NCI-H1694 treated with DMSO at 0.1 percent for 48 hours (cell line): ENCODE data around the gene ZNF19.

Source experiments
- DNase-seq: peaks from one replicate; lab custom pipeline; 2025; lab: John Stamatoyannopoulos, UW

ZNF19 gene

GRCh38 chr16:71441348-71442050, 47.6 kb downstream of the ZNF19 start:
- DNase-seq: no peak

GRCh38 chr16:71440669-71441347, 48.3 kb downstream of the ZNF19 start:
- DNase-seq: no peak

- no peak for DNase-seq
Observed at GRCh38 chr16:71439523-71439922, 49.6 kb downstream of the ZNF19 start.

- DNase-seq: no peak
Observed at GRCh38 chr16:71436473-71436872, 52.7 kb downstream of the ZNF19 start.

GRCh38 chr16:71432906-71433305, 56.2 kb downstream of the ZNF19 start:
- no peak for DNase-seq

GRCh38 chr16:71431991-71432390, 57.1 kb downstream of the ZNF19 start:
- DNase-seq: no peak

GRCh38 chr16:71431176-71431575, 57.9 kb downstream of the ZNF19 start:
- DNase-seq: no peak

- DNase-seq: no peak
Observed at GRCh38 chr16:71430744-71431143, 58.4 kb downstream of the ZNF19 start.

GRCh38 chr16:71429581-71429980, 59.5 kb downstream of the ZNF19 start:
- no peak for DNase-seq

GRCh38 chr16:71428883-71429282, 60.2 kb downstream of the ZNF19 start:
- no peak for DNase-seq

- no peak for DNase-seq
Observed at GRCh38 chr16:71428385-71428784, 60.7 kb downstream of the ZNF19 start.

- no peak for DNase-seq
Observed at GRCh38 chr16:71426880-71427615, 62.1 kb downstream of the ZNF19 start.

GRCh38 chr16:71426069-71426879, 62.9 kb downstream of the ZNF19 start:
- DNase-seq: no peak

- DNase-seq: no peak
Observed at GRCh38 chr16:71425746-71426068, 63.4 kb downstream of the ZNF19 start.

GRCh38 chr16:71424626-71425025, 64.5 kb downstream of the ZNF19 start:
- no peak for DNase-seq

- no peak for DNase-seq
Observed at GRCh38 chr16:71423865-71424264, 65.3 kb downstream of the ZNF19 start.
